DMS114 treated with DMSO at 0.1 percent for 48 hours (cell line): ENCODE measurements around the gene SYNCRIP.
"Not testable (repeated sequence)": the region's sequence is repeated elsewhere in the genome, so short reads cannot be mapped to it uniquely, and the experiment has no call there.

Source experiments
- DNase-seq: peaks from one replicate; lab custom pipeline; 2025; ENCODE audit not compliant: unreplicated experiment; lab: John Stamatoyannopoulos, UW

SYNCRIP gene

DNA sequence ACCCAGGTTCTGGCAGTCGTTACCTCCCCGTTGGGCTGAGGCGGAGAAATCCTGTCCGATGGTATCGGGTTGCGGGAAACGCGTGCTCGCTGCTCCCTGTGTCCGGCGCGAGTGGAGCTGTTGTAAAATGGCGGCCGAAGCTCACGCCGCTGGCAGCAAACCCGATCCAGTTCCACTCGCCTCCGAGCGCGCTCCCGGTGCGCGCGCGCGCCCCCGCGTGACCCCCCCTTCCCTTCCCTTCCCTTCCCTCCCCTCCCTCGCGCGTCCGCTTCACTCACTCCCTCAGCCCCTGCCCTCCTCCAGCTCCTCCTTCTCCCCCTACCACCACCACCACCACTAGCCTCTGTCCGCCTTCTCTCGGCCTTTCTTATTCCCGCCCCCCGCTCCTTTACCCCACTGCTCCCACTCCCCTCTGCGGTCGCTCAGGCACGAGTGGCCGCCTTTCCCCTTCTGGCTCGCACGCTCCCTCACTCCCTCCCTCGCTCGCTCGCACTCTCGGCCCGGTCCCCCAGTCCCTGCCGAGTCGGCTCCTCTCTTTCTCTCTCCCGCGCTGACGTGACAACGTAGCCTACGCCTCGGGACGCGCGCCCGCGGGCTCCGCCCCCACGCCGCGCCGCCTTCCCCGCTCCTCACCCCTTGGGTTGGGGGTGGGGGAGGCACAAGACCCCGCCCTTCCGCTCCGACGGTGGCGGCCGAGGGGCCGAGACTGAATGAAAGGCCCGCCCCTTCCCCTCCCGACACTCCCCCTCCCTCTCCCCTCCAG lies at the start of gene SYNCRIP:
TSS of gene SYNCRIP (minus strand) at position 113 of the 763 bp plus-strand sequence. CDS start 1,447 bp downstream, outside the sequence.
- DNase-seq: peak; percentile 90

DNA sequence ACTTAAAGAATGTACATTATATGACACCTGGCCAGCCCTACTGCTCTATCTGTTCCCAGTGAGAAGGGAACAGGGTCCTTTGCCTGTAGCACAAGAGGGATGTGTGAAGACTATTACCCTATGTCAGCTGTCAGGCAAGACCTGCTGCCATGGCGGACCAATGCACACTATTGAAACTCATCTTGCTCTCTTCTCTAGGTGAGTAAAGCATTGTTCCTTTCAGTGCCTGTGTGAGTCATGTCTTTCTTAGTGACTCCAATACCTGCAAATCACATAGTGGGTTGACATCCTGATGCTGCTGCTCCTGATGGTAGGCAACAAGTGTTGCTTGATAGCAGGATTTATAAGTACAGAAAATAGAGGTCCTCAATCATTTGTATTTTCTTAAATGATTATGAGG lies 48.8 kb upstream of the SYNCRIP start:
- no peak for DNase-seq

DNA sequence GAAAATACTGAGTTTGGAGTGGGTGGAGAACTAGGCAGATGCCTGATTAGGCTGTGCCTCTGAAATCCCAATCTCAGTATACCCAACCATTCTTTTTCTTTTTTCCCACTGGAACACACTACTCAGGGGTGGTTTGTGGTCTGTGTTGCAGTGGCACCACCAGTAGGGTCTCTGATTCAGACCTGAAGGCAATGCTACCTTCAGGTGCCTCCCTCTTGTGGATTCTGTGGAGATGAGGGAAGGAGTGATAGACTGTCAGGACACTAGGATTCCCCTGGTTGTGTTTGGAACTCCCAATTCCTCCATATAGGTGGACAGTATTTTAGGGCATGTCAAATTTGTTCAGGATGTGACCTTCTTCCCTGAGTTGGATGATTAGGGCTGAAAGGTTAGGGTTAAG lies 47.4 kb upstream of the SYNCRIP start:
- DNase-seq: no peak

DNA sequence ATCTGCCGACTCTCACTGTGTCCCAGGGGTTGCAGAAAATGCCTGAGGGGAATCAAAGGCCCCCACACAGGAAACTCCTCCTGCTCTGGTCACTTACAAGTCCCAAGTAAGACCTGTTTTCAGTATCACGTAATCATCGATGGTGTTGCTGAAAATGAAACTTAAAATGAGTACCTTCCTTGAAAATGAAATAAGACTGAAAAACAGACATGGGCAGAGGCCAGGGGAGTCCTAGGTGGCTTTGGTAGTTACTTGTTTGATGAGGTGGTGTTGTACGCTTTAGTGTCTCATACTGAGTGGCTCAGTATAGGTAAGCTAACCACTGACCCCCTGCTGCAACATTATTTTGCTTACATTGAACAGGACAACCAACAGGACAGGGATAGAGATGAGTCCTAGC lies 43.0 kb upstream of the SYNCRIP start:
- no peak for DNase-seq

DNA sequence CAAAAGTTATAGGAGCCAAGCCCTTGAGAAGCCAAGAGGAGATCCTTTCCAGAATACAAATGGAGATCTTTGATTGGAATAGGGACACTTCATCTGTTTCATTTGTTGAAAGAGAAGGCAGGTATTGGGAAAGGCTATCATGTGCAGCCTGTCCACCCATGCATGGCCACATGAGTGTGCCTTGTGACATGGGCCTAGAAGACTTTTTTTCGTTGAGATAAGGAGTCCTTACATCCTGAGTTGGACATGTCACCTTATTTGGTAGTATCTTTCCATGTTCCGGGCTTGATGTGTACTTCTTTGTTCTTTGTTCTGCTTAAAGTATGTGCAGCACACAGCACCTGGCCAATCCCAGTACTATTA lies 42.1 kb upstream of the SYNCRIP start:
- no peak for DNase-seq

DNA sequence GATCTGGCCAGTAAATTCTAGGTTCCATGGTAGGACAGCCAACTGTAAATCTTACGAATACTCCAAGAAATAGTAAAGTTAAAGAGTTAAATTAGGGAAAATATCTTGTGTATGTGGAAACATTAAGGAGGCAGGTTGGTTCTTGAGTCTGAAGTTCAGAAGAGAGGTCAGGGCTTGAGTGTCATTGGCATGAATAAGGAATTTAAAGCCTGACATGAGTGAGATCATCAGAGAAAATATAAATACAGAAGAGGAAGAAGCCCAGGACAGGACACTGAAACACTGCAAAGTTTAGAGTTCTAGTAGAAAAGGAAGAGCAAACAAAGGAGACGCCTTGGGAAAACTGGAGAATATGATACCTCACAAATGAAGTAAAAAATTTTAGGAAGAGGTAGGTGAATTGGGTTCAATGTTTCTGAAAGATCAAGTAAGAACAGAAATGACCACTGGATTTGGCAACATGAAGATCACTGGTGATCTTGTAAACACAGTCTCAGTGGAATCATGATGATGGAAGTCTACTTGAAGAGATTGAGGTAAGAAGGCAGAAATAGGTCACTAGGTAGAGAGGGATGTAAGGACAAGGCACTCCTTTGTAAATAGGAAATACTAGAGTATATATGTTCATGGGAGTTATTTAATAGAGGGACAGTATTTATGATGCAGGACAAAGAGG lies 41.6 kb upstream of the SYNCRIP start:
- no peak for DNase-seq

DNA sequence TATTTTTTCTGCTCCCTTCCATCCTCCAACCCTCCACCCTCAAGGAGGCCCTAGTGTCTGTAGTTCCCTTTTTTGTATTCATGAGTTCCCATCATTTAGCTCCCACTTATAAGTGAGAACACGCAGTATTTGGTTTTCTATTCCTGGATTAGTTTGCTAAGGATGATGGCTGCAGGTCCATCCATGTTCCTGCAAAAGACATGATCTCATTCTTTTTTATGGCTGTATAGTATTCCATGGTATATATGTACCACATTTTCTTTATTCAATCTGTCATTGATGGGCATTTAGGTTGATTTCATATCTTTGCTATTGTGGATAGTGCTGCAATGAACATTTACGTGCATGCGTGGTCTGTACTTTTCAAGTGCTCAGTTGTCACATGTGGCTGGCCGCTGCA lies 39.2 kb upstream of the SYNCRIP start:
- not testable (repeated sequence) for DNase-seq

DNA sequence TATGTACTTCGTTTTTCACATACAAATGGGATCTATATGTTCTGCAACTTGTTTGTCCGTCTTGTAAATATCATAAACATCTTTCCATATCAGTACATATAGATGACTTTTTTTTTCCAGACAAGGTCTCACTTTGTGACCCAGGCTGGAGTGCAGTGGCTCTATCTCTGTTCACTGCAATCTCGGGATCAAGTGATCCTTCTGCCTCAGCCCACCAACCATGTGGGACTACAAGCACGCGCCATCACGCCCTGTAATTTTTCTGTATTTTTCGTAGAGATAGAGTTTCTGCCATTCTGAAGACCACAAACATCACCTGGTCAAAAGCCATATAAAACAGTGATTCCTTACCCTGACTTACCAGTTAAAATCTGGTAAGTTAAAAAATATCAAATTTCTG lies 37.7 kb upstream of the SYNCRIP start:
- DNase-seq: no peak

DNA sequence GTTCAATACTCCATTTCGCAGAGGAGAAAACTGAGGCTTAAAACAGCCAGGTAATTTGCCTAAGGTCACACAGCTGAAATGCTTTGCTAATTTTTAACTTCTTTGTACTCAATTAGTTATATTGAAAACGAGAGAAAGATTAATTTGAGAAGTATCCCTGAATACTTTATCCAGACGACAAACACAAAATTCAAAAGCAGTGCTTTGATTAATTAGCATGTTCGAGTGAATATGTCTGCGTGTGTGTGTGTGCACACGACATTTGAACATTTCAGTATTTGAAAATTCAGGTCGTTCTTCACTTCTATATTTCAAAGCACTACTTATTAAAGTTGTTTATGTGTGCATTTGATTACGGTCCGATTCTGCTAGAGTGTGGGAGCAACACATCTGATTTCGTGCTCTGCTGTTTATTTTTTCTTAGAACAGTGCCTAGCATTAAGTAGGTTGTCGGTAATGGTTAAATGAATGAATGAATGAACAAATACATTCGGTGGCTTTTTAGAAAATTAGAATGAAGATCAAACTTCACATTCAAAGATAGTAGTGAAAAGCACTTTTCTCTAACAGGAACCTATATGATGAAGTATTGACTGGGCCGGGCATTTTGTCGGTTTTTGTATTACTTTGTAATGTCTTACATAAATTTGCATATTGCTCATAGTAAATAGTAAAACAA lies 36.9 kb upstream of the SYNCRIP start:
- DNase-seq: no peak

DNA sequence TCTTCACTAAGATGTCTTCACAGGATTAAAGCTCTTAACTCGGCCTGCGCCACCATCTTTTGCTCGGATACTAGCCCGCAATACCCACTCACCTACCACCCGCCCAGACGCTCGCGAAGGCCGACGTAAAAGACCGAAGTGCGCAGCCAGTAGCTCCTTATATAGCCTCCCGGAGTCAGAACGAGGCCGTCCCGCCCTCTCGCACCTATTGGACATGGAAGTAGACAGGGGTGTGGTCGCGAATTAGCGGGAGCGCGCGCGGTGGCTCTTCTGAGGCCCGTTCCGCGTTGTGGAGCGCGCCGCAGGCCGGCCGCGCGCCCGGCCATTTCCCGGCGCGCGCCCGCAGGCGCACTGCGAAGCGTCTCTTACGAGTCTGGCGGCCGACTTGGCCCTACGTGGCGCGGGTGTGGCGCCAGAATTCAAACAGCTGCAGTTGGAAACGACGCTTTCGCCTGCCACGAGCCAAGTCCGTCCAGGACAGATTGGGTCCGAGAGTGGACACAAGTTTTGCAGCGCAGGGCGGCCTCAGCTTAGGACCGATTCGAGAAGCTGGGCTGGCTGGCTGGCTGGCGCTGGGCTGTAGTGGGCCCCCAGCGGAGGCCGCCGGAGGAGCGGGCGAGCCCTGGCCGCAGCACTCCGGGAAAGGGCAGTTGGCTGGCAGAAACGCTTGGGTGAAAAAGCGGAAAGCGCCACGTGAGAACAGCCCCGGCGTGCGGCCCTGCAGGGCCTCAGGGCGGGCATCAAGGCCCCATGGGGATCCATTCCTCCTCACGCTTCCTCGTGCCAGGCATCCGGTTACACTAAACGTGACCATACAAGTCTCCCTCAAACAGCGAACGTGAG lies 36.1 kb upstream of the SYNCRIP start:
- peak; percentile 95 for DNase-seq

DNA sequence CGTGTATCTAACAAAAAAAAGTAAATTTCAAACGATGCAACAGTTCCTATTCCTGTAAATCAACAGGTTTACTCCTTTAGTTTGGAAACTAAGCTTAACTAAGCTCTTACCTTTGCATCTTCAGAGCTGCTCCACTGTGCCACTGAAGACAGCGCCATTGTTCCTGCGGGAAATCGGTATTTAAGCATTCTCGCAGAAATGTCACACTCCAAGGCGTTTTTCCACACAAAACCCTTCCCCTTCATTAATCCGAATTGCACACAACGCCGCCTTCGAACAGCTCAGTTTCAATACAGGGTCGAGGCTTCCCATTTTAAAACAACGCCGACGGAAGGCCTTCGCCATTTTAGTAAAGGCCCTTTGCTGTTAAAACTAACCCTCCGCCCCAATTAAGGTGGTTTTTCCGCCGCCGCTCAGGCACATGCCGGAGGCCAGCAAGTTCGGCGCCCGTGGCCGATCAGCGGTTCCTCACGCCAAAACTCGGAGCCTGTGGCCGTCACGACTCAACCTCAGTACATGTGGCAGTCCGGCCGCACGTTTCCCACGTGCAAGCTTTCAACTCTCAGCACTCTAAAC lies 35.4 kb upstream of the SYNCRIP start:
- no peak for DNase-seq

DNA sequence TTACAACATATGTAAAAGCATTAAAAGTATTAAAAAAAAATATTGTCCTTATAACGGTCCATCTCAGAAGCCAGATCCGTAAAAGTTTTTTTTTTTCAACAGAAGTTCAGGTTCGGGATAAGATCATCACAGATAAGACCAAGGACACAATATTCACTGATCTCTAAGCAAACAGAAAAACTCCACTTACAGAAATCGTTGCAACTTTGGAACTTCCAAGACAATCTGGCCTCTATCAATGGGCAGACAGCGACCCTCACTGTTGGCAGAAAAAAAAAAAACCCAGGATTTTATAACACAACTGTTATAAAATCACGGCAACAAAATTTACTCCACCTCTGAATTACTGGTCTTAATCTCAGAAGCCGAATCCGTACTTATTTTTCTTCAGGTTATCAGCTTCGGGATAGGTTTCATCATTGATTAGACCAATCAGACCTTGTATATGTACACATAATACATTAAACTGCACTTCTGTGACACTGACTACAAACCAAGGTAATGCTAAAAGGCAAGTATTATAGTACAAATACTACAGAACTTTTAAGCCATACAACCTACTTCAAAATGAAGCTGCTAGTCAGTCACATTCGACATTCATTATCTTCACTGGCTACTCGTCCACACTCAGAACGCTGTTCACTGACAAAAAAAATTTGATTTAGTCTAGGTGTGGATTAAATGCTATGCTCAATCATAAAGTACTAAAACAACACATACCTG lies 34.7 kb upstream of the SYNCRIP start:
- DNase-seq: no peak

DNA sequence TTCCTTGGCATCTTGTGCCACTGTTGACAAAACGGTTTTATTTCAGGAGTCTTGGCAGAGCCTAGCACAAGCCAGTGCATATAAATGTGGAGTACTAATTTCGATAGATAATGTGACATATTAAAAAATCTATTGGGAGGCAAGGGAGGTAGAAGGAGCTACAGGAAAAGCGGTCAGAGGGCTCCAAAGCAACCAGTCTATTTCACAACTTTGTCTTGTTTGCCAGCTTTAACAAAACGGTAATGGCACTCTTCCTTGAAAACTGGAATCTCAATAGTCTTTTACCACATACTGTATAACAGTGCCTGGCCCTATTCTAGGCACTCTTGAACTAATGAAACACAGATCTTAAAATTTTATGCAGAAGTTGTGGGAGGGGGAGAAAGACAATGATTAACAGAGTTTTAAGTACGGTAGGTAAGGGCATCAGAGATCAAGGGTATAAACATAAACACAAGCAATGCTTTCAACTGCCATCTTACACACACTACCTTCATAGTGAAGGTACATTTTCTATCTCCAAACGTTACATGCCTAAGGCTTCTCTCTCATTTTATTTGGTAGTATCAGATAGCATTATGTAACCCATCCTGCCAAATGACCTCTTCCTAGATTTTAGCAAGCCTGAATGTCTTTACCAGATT lies 33.5 kb upstream of the SYNCRIP start:
- DNase-seq: no peak

DNA sequence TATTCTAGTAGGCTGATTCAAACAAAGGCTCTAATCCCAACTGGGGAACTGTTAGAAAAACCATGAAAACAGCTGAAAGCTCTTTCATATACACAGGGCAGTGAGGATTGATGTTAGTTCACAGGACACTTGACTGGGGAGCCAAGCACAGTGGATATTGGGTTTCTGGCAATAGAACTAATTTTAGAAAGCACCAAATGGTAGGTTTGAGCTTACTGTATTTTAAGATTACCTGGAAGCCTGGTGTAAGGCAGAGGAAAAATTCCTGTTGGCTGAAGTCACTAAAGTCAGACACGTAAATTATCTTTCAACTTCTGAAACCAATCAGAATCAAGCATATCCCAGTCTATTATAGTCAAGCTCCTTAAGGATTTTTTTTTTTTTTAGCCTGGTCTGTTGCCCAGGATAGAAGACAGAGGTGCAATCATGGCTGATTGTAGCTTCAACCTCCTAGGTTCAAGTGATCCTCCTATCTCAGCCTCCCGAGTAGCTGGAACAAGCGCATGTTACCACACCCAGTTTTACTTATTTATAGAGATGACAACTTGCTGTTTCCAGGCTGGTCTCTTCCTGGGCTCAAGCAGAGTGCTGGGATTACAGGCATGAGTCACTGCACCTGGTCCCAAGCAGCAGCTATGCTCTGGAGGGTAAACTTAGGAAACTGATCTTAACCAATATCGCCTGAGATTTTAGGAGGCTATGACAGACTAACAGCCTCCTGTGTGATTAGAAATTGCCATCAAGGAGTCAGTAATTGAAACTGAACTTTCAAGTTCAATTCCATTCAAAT lies 32.5 kb upstream of the SYNCRIP start:
- no peak for DNase-seq

DNA sequence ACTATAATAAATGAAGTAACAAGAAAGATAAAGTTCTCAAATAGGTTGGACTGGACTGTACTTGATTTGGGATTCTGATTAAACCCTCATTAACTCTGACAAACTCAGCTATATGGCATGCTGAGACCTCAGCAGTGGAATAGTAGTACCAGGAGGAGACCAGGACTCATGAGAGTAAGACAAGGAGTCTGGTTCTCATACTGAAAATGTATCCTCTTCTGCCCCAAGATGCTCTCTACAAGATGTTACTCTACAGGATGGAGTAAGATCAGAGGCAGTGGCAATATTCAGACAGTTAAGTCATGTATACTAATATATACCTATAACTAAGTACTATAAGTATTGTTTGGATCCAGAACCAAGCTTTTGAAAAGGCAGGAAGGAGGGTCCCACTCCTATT lies 31.9 kb upstream of the SYNCRIP start:
- no peak for DNase-seq

DNA sequence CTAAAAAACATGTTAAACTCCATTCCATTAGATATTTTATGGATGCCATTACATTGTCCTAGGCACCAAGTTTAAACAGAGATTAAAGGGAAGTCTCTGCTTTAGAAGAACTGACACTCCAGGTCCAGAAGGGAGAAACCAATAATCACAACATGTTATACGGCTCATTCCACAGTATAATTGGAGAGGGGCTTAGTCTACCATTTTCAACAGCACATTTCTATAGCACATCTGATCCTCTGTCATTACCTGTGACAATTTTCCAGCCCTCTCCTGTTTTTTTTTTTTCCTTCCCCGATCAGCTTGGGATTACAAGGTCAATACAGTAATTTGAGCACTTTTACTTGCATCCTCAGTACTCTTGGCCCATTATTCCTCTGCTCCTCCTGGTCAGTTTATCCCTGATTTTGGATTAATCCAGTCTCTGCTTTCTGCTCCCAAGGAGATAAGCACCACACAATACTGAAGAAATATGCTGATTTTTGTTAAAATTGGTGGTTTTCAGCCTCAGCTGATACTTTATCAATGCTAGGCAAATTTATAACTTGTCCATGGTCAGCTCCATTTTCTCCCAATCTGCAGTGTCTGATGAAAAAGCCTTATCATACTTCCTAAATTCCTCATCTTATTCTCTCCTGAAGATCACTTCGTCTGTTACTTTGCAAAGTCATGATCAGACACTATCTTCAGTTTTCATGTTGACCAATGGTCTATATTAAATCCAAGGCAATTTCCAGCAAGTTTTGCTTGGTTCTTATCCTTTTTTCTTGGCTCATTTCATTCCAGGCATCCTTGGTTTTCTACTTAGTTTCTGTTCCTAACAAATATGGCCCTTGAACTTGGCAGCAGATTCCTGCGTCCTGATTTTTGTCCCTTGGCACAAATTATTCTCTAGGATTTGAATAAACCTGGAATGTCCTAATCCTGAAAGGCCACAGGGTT lies 30.8 kb upstream of the SYNCRIP start:
- no peak for DNase-seq

DNA sequence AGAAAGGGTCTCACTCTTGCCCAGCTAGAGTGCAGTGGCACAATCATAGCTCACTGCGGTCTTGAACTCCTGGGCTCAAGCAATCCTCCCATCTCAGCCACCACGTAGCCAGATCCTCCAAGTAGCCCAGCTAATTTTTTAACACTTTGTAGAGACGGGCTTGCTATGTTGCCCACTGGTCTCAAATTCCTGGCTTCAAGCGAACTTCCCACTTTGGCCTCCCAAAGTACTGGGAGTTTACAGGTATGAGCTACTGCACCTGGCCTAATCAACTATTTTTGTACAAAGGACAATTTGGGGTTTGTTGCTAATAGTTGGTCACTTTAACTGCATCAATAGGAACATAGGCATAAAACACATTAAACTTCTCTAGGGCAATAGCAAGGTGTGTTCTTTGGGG lies 29.9 kb upstream of the SYNCRIP start:
- DNase-seq: no peak

DNA sequence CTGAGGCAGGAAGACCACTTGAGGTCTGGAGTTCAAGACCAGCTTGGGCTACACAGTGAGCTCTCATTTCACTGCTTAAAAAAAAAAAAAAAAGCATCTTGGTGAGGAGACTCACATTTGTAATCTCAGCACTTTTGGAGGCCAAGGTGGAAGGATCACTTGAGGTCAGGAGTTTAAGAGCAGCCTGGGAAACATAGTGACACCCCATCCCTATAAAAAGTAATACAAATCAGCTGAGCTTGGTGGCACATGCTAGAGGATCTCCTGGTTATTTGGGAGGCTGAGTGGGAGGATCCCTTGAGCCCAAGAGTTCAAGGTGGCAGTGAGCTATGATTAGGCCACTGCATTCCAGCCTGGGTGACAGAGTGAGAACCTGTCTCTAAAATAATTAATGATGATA lies 29.4 kb upstream of the SYNCRIP start:
- no peak for DNase-seq
